GM12801 (cell line): Measurements from ENCODE around the gene LSM12.

ENCODE experiments used
- TF ChIP-seq, protein P1 (sequence below): IDR thresholded peaks from one replicate; pipeline ENCODE4 v1.5.1; 2011; ENCODE audit warnings: control low read depth; ENCODE audit not compliant: insufficient read length; ENCODE audit errors: extremely low read depth

LSM12 gene

DNA sequence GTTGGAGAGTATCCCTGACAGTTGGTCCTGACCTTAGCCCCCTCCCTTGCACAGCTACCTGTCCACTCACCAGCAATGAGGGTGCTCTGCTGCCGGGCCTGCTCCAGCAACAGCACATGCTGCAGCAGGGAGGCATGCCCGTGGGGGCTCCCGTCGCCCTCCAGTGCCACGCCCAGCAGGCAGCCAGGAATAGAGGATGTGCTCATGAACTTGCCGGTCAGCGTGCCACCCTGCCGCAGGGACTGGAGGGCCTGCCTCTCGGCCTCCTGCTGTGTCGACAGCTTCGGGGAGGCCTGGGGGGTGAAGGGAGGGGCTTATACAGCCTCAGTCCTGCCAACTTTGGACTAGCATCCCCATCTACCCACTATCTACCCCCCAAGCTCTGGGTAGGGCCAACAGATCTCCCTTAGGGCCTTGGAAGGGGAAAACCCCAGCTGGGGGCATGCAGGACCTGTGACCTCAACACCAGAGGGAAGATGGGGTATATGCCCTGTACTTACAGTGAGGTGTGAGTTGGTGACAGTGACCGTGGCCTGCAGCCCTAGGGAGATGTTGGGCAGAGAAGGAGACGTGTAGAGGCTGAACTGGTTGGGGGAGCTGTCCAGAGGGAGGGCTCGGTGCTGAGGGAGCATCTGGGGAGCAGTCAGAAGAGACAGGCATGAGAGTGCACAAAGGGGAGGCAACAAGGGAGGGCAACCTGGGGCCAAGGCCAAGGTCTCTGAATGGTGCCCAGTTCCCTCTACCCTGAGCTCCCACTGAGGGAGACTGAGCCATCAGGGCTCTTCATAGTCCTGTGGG lies 24.9 kb upstream of the LSM12 start:
- TF ChIP-seq, protein P1, sequence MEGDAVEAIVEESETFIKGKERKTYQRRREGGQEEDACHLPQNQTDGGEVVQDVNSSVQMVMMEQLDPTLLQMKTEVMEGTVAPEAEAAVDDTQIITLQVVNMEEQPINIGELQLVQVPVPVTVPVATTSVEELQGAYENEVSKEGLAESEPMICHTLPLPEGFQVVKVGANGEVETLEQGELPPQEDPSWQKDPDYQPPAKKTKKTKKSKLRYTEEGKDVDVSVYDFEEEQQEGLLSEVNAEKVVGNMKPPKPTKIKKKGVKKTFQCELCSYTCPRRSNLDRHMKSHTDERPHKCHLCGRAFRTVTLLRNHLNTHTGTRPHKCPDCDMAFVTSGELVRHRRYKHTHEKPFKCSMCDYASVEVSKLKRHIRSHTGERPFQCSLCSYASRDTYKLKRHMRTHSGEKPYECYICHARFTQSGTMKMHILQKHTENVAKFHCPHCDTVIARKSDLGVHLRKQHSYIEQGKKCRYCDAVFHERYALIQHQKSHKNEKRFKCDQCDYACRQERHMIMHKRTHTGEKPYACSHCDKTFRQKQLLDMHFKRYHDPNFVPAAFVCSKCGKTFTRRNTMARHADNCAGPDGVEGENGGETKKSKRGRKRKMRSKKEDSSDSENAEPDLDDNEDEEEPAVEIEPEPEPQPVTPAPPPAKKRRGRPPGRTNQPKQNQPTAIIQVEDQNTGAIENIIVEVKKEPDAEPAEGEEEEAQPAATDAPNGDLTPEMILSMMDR: no peak

DNA sequence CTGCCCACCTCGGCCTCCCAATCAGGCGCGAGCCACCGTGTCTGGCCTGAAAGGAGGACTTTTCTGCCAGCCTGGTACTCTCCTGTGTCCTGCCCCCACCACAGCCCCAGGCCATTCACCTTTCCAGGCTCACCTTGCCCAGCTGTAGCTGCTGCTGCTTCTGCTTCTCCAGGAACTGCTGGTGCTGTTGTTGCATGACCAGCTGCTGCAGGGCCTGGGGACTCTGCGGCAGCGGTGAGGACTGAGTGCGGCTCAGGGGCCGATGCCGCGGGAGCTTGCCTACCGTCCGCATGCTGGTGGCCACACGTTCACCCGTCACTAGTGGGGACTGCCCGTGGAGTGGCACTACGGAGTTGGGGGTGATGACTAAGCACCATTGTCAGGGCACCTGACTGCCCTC lies 21.8 kb upstream of the LSM12 start:
- TF ChIP-seq, protein P1: no peak

DNA sequence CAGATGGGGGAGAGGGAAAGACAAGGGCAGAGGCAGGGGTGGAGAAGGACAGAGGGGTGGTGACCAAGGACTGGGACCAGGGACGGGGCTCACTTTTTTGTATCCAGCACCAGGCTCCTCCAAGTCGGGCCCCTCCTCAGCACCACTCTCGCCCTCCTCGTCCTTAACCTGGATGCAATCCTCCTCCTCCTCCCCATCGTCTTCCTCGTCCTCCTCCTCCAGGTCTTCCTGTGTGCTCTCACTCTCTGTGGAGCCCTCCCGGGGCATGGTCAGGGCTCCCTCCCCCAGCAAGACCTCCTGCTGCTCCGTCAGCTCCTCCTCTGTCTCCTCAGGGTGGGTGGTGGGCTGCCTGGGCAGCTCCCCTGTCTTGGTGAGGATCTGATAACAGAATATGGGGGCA lies 20.8 kb upstream of the LSM12 start:
- TF ChIP-seq, protein P1: no peak

DNA sequence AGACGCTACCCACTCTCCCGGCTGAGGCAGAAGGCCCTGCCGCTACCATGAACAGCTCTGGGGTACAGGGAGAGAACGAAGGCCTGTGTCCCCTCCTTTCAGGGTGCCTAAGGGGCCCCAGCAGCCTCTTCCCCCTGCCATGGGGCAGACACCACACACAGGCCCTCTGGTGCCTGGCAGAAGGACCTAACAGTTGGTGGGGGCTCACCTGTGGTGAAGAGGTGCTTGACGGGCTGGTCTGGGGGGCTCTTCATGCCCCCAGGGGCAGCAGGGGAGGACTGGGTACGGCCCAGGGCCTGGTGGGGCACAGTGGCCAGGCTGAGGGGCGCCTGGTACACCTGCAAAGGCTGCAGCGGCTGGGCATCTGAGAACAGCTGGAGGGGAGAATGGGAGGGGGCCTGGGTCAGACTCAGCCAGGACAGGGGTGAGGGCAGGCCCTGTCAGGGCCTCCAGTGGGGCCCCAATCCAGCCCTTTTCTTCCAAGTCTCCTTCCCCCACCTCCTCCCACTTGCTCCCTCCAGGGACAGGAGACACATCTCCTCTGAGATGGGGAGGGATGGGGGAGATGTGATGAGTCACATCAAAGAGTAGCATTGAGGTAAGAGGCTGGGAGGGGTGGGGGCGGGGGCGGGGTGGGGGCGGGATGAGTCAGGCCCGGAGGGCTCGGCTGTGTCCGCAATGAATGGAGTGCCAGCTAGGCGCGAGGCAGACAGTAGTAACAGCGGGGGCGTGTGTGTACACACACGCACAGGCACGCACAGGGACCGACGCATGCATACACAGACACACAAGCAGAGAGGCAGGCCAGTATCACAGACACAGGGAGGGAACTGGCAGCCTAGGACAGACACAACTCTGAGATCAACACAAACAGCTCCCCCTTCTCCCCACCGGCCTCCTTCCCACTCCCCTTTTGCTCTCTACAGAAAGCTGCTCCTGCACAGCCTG lies 20.2 kb upstream of the LSM12 start:
- TF ChIP-seq, protein P1: no peak

DNA sequence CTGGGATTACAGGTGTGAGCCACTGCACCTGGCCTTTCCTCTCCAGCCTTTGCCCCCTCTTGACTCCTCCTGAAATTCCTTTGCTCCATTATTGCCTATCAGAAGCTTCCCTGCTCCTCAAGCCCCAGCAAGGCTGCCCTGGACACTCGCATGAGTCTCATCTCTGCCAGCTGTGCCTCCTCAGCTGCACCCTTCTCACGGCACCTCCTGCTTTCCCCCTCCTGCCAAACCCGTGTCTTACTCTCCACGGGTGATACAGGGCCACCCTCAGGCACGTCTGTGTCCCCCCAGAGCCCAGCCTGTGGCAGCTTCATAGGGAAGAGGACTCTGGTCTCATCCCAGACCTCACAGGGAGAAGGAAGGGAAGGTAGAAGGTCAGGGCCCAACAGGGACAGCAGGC lies 19.4 kb upstream of the LSM12 start:
- TF ChIP-seq, protein P1: no peak

DNA sequence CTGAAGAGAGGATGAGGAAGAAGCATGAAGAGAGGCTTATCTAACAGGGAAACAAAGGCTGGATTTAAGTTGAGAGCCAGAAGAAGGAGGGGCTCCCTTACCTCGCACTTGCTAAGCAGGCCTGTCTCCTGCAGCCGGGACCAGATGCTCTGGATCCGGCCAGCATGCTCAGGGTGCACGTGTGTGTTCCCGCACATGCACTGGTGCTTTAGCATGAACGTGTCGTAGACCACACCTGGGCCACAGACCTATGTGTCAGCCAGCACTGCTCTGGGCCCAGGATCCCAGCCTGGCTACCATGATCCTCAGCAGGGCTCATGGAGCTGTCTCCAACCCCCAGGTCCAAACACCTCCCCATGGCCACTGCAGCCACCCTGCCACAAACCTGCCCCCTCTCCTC lies 18.4 kb upstream of the LSM12 start:
- TF ChIP-seq, protein P1: no peak

DNA sequence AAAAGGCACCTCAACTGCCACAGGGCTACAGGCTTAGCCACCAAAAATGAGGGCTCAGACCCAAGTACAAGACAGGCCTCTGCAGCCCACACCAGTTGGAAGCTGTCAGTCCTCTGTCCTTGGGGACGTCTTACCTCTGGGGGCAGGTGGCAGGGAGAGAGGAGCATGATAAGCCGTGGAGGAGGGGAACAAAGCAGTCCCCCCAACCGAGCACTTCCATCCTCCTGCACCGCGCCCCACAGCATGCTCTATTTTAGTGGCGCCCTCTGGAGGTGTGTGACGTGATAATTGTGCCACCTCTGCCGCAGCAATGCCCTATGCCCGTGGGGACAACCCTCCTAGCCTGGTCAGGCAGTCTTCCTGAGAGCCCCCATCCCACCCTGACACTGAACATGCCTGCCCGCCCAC lies 17.7 kb upstream of the LSM12 start:
- TF ChIP-seq, protein P1: no peak
